NCI-H69 (cell line): Measurements from ENCODE around the gene IGDCC3.

Experiments used
- DNase-seq: peaks from one replicate; lab custom pipeline; 2025; lab: John Stamatoyannopoulos, UW

The IGDCC3 gene

GRCh38 chr15:65388306-65389080 lies 10.7 kb upstream of the IGDCC3 start:
- no peak for DNase-seq

GRCh38 chr15:65386886-65387285 lies 9.1 kb upstream of the IGDCC3 start:
- no peak for DNase-seq

GRCh38 chr15:65386376-65386775 lies 8.6 kb upstream of the IGDCC3 start:
- no peak for DNase-seq

- DNase-seq, result no peak
Measured at GRCh38 chr15:65385870-65386258, 8.1 kb upstream of the IGDCC3 start.

- peak; percentile 92 for DNase-seq
Measured at GRCh38 chr15:65384895-65385869, 7.4 kb upstream of the IGDCC3 start.

- peak; percentile 49 for DNase-seq
Measured at GRCh38 chr15:65384505-65384894, 6.7 kb upstream of the IGDCC3 start.

GRCh38 chr15:65383991-65384390 lies 6.2 kb upstream of the IGDCC3 start:
- DNase-seq, result no peak

GRCh38 chr15:65383456-65383855 lies 5.7 kb upstream of the IGDCC3 start:
- DNase-seq, result no peak

- DNase-seq, result no peak
Measured at GRCh38 chr15:65382921-65383320, 5.1 kb upstream of the IGDCC3 start.

GRCh38 chr15:65382146-65382491 lies 4.3 kb upstream of the IGDCC3 start:
- DNase-seq, result no peak

GRCh38 chr15:65381445-65382145 lies 3.8 kb upstream of the IGDCC3 start:
- DNase-seq, result no peak

- no peak for DNase-seq
Measured at GRCh38 chr15:65379986-65380385, 2.2 kb upstream of the IGDCC3 start.

GRCh38 chr15:65377105-65377975 lies 462 bp downstream of the IGDCC3 start:
- DNase-seq, result peak; percentile 67

GRCh38 chr15:65376767-65377104 lies 1.1 kb downstream of the IGDCC3 start:
- peak; percentile 67 for DNase-seq

GRCh38 chr15:65375871-65376607 lies 1.8 kb downstream of the IGDCC3 start:
- DNase-seq, result peak; percentile 35

- DNase-seq, result no peak
Measured at GRCh38 chr15:65374821-65375401, 2.9 kb downstream of the IGDCC3 start.

GRCh38 chr15:65374334-65374733 lies 3.5 kb downstream of the IGDCC3 start:
- DNase-seq, result no peak

- DNase-seq, result peak; percentile 75
Measured at GRCh38 chr15:65373163-65373651, 4.6 kb downstream of the IGDCC3 start.

GRCh38 chr15:65372787-65373067 lies 5.1 kb downstream of the IGDCC3 start:
- peak; percentile 87 for DNase-seq

- no peak for DNase-seq
Measured at GRCh38 chr15:65371976-65372786, 5.6 kb downstream of the IGDCC3 start.
